ENCODE data around the gene STAP1. TPM values are rescaled to one million over a fixed set of nuclear protein-coding genes. Genes with fewer than 3 reads are reported as not detected.
"Not testable (repeated sequence)": the region's sequence is repeated elsewhere in the genome, so short reads cannot be mapped to it uniquely, and the experiment has no call there.

Gene STAP1
- total RNA-seq, 1 donor from 2014 or later, result 19.7 TPM

DNA sequence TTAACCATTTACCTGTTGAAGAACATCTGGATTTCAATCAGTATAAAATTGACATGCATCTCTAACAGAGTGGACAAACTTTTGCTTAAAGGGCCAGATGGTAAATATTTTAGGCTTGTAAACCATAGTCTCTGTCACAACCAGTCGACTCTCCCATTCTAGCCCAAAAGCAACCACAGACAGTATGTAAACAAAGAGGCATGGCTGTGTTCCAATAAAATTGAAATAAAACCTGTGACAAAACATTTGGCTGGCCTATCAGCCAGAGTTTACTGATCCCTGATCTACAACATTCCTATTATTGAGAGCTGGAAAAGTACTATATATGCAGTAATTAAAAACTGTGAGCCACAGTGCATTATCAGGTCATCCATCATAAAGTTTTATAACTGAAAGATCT is 16.5 kb upstream of the STAP1 start:
- DNase-seq (ENCODE audit: low spot score), result no peak
- H3K9me3 Mint-ChIP-seq, result no peaks in the 10 kb centered on the region
- peaks cover 46% of the 10 kb centered on the region for H3K36me3 Mint-ChIP-seq (ENCODE audit: low read depth)
- intact Hi-C loops (cut with micrococcal nuclease), result no loop called here
- peaks cover 55% of the 10 kb centered on the region for H3K4me1 Mint-ChIP-seq (ENCODE audit: low read depth)
- H3K27ac Mint-ChIP-seq, result no peak overlapping the region
- no peaks in the 10 kb centered on the region for H3K27me3 Mint-ChIP-seq (ENCODE audit: insufficient read depth)
- H3K4me3 Mint-ChIP-seq, result no peak overlapping the region

DNA sequence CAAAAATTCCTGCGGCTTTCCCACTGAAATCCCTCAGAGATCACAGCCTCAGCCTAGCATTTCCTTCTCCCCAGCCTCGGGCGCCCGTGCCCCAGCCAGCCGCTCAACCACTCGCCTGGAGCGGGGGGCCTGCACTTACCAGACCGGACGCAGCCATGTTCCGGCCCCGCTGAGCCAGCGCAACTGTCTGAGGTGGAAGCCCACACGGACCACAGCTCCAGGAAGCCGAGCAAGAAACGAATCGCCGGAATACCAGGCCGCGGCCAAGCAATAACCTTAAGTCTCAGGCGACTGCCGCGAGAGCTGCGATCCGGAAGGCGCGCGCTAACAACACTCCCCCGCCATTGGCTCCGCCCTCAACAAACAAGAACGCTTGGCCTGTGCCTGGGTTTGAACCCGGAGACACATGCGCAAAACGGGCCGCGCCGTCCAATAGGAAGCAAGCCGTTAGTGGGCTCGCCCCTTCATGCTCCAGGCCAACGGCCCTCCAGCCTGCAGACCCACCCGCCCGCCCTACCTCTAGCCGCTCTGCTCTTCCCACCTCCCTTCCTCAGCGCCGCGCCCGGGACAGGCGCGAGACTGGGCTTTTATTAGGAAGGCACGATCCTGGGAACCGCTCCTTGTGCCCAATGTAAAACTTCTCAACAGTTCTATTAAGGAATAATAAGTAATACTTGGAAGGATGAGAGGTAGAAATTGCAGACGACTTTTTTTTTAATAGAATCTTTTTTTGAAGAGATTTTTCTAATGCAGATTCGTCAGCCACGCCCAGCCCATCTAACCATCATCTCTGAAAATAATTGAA is 13.1 kb upstream of the STAP1 start, which contains the start of gene CENPC:
Gene CENPC, minus strand, starts transcription at position 305 of the 805 bp plus-strand sequence. Its CDS starts 148 bp downstream, at position 157.
- H3K27ac Mint-ChIP-seq, result peak within 1 kb of the TSS; percentile 98
- intact Hi-C loops (cut with micrococcal nuclease), result loop anchor here (1.0 to 2.0 kb wide), 7 partner anchors 13 to 805 kb away; partner anchors contain the start of genes STAP1, UBA6 and YTHDC1
- H3K27me3 Mint-ChIP-seq (ENCODE audit: insufficient read depth), result no peaks in the 10 kb centered on the region
- peaks cover 47% of the 10 kb centered on the region for H3K4me1 Mint-ChIP-seq (ENCODE audit: low read depth)
- H3K4me3 Mint-ChIP-seq, result peak within 1 kb of the TSS; percentile 100
- H3K9me3 Mint-ChIP-seq, result no peaks in the 10 kb centered on the region
- DNase-seq (ENCODE audit: low spot score), result peak; percentile 90
- H3K36me3 Mint-ChIP-seq (ENCODE audit: low read depth), result peaks cover 26% of the 10 kb centered on the region

DNA sequence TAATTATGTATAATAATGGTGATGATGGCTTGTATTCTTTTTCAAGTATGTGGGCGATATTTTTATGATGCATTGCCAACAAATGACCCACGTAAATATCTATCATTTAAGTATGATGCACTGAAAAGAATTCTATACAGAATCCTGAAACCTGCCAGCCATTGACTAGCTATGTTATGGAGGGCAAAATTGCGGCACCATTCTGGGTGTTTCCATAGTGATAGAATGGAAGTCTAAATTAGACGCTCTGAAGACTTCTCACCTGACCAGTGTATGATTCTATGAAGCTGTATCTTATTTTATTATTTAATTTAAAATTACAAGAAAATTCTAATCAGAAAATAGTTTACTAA is 12.5 kb upstream of the STAP1 start:
- Mint-ChIP-seq H3K36me3 (ENCODE audit: low read depth) (peaks cover 24% of the 10 kb centered on the region), H3K4me3 (peak overlapping the region; percentile 100), H3K4me1 (ENCODE audit: low read depth) (peaks cover 53% of the 10 kb centered on the region), H3K27ac (peak overlapping the region; percentile 98), H3K9me3 (no peaks in the 10 kb centered on the region), H3K27me3 (ENCODE audit: insufficient read depth) (no peaks in the 10 kb centered on the region)
- intact Hi-C loops (cut with micrococcal nuclease), result no loop called here
- DNase-seq (ENCODE audit: low spot score), result no peak

DNA sequence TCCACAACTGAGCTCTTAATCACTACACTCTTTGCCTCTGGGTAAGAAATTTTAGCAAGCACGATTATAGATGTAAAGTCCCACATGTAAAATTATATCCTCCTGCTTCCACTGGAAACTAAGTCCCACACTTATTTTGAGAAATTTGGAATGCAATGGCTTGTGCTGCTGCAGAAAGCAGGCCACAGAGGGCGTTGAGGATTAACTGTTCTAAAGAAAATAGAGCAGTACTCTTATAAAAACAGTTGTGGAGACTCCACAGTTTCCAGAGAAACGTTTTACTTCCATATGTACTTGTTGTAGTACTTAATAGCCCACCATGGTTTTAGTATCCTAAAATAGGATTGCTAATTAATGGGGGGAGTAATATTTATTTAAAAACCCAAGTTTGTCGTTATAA is 11.6 kb upstream of the STAP1 start:
- peak overlapping the region; percentile 32 for H3K4me3 Mint-ChIP-seq
- H3K27ac Mint-ChIP-seq, result no peak overlapping the region
- no peaks in the 10 kb centered on the region for H3K27me3 Mint-ChIP-seq (ENCODE audit: insufficient read depth)
- peaks cover 18% of the 10 kb centered on the region for H3K36me3 Mint-ChIP-seq (ENCODE audit: low read depth)
- no peaks in the 10 kb centered on the region for H3K9me3 Mint-ChIP-seq
- peaks cover 50% of the 10 kb centered on the region for H3K4me1 Mint-ChIP-seq (ENCODE audit: low read depth)
- no peak for DNase-seq (ENCODE audit: low spot score)
- intact Hi-C loops (cut with micrococcal nuclease), result no loop called here

DNA sequence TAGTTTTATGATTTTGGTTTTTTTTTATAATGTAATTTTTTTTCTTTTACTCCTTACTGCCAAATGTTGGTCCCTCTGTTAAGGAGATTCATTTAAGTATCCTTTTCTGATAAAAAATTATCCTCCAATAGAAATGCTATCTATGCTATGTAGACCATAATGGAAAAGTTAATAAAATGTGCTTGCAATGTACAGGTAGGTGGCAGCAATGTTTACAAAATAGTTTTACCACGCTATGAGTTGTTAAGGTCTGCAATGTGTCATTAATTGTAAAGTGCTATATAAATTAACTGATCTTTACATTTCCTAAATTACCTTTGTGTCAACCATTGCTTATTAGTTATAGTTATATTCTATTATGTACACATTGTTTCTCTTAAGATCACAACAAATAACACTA is 9.4 kb upstream of the STAP1 start:
- Mint-ChIP-seq H3K27me3 (ENCODE audit: insufficient read depth) (no peaks in the 10 kb centered on the region), H3K9me3 (no peaks in the 10 kb centered on the region), H3K4me1 (ENCODE audit: low read depth) (peaks cover 31% of the 10 kb centered on the region), H3K27ac (no peak overlapping the region), H3K36me3 (ENCODE audit: low read depth) (peaks cover 7% of the 10 kb centered on the region), H3K4me3 (no peak overlapping the region)
- intact Hi-C loops (cut with micrococcal nuclease), result loop anchor here (1.0 kb wide), 2 partner anchors 152 to 626 kb away; partner anchors contain the start of gene UBA6
- DNase-seq (ENCODE audit: low spot score), result no peak

DNA sequence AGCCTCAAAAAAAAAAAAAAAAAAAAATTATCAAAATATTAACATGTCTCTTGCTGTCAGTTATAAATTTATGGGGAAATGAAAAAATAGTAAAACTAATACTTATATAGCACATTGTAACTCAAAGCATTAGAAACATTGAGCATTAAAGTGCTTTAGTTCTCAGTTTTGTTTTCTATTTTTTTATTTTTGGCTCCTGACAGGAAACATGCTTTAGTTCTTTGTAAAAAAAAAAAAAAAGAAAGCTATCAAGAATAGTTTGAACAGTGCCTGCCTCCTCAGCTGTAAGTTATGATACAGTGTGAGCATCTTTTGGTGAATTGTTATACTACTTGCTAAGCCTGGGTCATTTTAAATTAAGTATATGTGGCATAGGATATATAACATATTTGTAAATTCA is 8.1 kb upstream of the STAP1 start:
- Mint-ChIP-seq H3K27ac (no peak overlapping the region), H3K27me3 (ENCODE audit: insufficient read depth) (no peaks in the 10 kb centered on the region), H3K4me1 (ENCODE audit: low read depth) (peaks cover 20% of the 10 kb centered on the region), H3K36me3 (ENCODE audit: low read depth) (peaks cover under 1% of the 10 kb centered on the region), H3K4me3 (no peak overlapping the region), H3K9me3 (no peaks in the 10 kb centered on the region)
- intact Hi-C loops (cut with micrococcal nuclease), result no loop called here
- DNase-seq (ENCODE audit: low spot score), result no peak

DNA sequence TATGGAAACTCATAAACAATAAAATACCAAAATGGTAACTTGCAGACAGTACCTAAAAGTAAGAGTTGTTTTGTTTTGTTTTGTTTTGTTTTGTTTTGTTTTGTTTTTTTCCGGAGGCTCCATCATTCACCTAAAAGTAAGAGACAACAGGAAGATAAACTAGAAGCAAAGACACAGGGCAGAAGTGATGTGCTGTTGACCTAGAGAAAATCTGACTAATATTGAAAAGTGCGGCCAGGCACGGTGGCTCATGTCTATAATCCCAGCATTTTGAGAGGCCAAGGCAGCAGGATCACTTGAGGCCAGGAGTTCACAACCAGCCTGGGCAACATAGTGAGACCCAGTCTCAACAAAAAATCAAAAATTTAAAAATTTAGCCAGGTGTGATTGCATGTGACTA is 7.7 kb upstream of the STAP1 start:
- DNase-seq (ENCODE audit: low spot score), result no peak
- no peak overlapping the region for H3K4me3 Mint-ChIP-seq
- no peak overlapping the region for H3K27ac Mint-ChIP-seq
- H3K36me3 Mint-ChIP-seq (ENCODE audit: low read depth), result no peaks in the 10 kb centered on the region
- H3K4me1 Mint-ChIP-seq (ENCODE audit: low read depth), result peaks cover 19% of the 10 kb centered on the region
- intact Hi-C loops (cut with micrococcal nuclease), result no loop called here
- no peaks in the 10 kb centered on the region for H3K9me3 Mint-ChIP-seq
- no peaks in the 10 kb centered on the region for H3K27me3 Mint-ChIP-seq (ENCODE audit: insufficient read depth)

DNA sequence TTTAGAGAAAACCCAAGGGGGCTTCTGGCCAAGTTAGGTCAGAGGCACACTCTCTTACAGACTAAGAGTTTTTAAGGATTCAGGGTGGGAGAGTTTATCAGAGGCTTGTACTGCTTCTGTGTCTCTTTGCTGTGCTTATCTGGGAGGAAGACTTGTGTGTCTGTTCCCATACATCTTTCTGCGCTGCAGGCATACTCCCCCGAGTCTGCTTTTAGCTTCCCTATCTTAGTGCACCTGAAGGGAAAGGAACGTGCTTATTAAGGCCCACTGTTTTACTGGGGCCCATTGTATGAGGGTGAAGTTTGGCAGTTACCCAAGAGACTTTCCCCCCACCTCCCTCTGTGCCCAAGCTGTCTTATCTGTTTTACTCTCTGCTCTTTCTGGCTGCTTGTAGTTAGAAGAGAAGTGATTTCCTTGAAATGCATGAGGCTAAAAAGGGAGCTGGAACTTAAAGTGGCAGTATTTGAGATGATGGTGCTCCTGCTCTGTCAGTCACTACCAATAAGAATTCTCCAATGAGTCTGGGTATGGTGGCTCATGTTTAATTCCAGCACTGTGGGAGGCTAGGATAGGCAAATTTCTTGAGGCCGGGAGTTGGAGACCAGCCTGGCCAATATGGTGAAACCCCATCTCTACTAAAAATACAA is 6.3 kb upstream of the STAP1 start:
- DNase-seq (ENCODE audit: low spot score); H3K27ac Mint-ChIP-seq; H3K4me3 Mint-ChIP-seq; H3K36me3 Mint-ChIP-seq (ENCODE audit: low read depth); intact Hi-C loops (cut with micrococcal nuclease); H3K9me3 Mint-ChIP-seq; H3K27me3 Mint-ChIP-seq (ENCODE audit: insufficient read depth): not testable (repeated sequence)
- H3K4me1 Mint-ChIP-seq (ENCODE audit: low read depth), result peaks cover 27% of the 10 kb centered on the region

DNA sequence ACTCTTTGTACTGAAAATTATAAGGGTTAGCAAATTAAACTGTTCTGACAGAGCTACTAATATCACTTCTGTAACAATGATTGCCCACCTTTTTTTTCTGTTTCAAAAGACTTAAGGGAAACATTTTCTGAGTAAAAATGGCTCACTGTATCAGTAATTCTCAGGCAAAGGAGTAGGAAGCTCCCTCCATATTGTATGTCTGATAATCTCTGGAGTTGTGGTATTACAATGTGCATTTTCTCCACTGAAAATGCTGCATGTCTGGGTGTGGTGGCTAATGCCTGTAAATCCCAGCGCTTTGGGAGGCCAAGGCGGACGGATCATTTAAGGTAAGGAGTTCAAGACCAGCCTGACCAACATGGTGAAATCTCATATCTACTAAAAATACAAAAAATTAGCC is 4.4 kb upstream of the STAP1 start:
- DNase-seq (ENCODE audit: low spot score), result no peak
- Mint-ChIP-seq H3K4me3 (no peak overlapping the region), H3K4me1 (ENCODE audit: low read depth) (peaks cover 42% of the 10 kb centered on the region), H3K27ac (no peak overlapping the region), H3K9me3 (no peaks in the 10 kb centered on the region), H3K27me3 (ENCODE audit: insufficient read depth) (no peaks in the 10 kb centered on the region), H3K36me3 (ENCODE audit: low read depth) (peaks cover 2% of the 10 kb centered on the region)
- intact Hi-C loops (cut with micrococcal nuclease), result no loop called here

DNA sequence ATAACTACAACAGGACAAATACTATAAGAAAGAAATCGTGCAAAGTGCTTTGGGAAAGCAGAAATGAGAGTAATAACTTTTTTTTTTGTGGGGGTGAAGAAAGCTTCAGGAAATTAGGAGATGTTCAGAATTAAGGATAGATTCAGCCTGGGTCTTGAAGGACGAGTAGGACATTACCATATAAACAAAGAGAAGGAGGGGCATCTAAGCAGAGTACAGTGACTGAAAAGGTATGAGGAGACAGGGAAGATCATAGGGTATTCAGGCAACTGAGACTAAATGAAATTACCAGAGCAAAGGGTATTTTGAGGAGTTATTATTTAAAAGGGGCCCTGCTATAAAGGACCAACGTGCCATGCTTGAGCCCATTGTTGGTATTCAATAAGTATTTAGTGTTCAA is 3.1 kb upstream of the STAP1 start:
- no peaks in the 10 kb centered on the region for H3K27me3 Mint-ChIP-seq (ENCODE audit: insufficient read depth)
- DNase-seq (ENCODE audit: low spot score), result no peak
- intact Hi-C loops (cut with micrococcal nuclease), result no loop called here
- no peak overlapping the region for H3K27ac Mint-ChIP-seq
- no peak overlapping the region for H3K4me3 Mint-ChIP-seq
- peaks cover 3% of the 10 kb centered on the region for H3K36me3 Mint-ChIP-seq (ENCODE audit: low read depth)
- peaks cover 50% of the 10 kb centered on the region for H3K4me1 Mint-ChIP-seq (ENCODE audit: low read depth)
- H3K9me3 Mint-ChIP-seq, result no peaks in the 10 kb centered on the region

DNA sequence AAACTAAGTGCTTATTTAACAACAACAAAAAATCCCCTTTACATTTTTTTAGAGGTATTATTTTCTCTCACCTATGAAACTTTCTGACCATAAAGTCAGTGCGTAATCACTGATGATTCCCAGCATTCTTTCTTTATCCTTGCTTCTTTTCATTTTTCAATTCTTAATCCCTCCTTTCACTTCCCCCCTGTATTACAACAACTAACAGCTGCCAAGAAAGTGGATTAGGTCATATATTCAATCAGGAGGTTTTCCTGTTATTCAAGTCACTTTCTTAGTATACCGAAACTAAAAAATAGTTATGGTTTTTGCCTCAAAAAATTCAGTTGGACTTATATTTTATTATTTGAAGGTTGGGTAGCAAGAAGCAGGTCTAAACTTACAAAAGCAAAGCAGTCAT is 2.1 kb upstream of the STAP1 start:
- H3K4me1 Mint-ChIP-seq (ENCODE audit: low read depth), result peaks cover 55% of the 10 kb centered on the region
- H3K27me3 Mint-ChIP-seq (ENCODE audit: insufficient read depth), result no peaks in the 10 kb centered on the region
- peaks cover 10% of the 10 kb centered on the region for H3K36me3 Mint-ChIP-seq (ENCODE audit: low read depth)
- H3K9me3 Mint-ChIP-seq, result no peaks in the 10 kb centered on the region
- no peak overlapping the region for H3K27ac Mint-ChIP-seq
- no peak overlapping the region for H3K4me3 Mint-ChIP-seq
- DNase-seq (ENCODE audit: low spot score), result no peak
- intact Hi-C loops (cut with micrococcal nuclease), result no loop called here

DNA sequence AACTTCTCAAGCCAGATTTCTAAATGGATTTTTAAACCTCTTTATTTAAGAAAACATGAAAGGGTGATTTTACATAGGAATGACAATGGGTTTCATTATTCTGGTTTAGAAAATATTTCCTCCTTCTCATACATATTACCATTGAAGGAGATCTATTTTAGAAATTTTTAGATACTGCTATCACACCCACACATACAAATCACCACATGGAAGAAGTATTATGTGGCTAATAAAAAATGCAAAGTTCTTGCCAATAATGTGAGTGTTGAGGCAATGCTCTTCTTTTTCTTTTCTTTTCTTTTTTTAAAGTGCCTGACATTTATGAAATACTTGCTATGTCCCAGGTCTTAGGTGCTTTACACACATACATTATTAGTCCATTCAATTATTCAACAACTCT is 6.8 kb downstream of the STAP1 start:
- no peak overlapping the region for H3K27ac Mint-ChIP-seq
- intact Hi-C loops (cut with micrococcal nuclease), result no loop called here
- no peak overlapping the region for H3K4me3 Mint-ChIP-seq
- DNase-seq (ENCODE audit: low spot score), result no peak
- H3K9me3 Mint-ChIP-seq, result no peaks in the 10 kb centered on the region
- peaks cover 39% of the 10 kb centered on the region for H3K4me1 Mint-ChIP-seq (ENCODE audit: low read depth)
- no peaks in the 10 kb centered on the region for H3K27me3 Mint-ChIP-seq (ENCODE audit: insufficient read depth)
- peaks cover 23% of the 10 kb centered on the region for H3K36me3 Mint-ChIP-seq (ENCODE audit: low read depth)

DNA sequence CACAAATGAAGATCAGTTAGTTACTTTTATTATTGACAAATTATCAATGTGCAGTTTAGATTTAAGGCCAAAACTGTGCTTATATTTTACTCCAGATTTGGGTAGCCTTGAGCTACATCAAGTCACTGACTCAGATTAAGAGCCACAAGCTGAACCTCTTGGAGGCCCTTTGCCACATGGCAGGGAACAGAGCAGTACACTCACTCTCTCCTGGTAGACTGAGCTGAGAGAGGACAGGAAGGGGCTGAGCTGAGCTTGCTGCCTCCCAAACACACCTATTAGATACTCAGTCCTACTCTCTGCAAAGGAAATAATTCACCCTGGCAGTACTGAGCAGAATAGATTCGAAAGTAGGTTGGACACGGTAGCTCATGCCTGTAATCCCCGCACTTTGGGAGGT is 7.8 kb downstream of the STAP1 start:
- Mint-ChIP-seq H3K36me3 (ENCODE audit: low read depth) (peaks cover 24% of the 10 kb centered on the region), H3K4me3 (no peak overlapping the region)
- intact Hi-C loops (cut with micrococcal nuclease), result loop anchor here (2.0 kb wide), 1 partner anchor 14 kb away; no protein-coding TSS in a partner anchor

More for the DNA sequence above, 7.8 kb downstream of the STAP1 start:
- H3K27me3 Mint-ChIP-seq (ENCODE audit: insufficient read depth), result no peaks in the 10 kb centered on the region
- DNase-seq (ENCODE audit: low spot score), result no peak
- H3K4me1 Mint-ChIP-seq (ENCODE audit: low read depth), result peaks cover 32% of the 10 kb centered on the region
- peak overlapping the region; percentile 59 for H3K27ac Mint-ChIP-seq
- H3K9me3 Mint-ChIP-seq, result no peaks in the 10 kb centered on the region
